ENCODE measurements around the gene SCAMP4. TPM values are rescaled to one million over a fixed set of nuclear protein-coding genes. Genes with fewer than 3 reads are reported as not detected.

Gene SCAMP4
- total and polyA plus RNA-seq, 2 of the 13 experiments (the other 11 are each of a cell fraction or from before 2014, with no cell fraction given) = 10.7 to 13.7 TPM

GRCh38 chr19:1907563-1908363, 2.6 kb downstream of the SCAMP4 start (continued):
- TF ChIP-seq, protein P1, sequence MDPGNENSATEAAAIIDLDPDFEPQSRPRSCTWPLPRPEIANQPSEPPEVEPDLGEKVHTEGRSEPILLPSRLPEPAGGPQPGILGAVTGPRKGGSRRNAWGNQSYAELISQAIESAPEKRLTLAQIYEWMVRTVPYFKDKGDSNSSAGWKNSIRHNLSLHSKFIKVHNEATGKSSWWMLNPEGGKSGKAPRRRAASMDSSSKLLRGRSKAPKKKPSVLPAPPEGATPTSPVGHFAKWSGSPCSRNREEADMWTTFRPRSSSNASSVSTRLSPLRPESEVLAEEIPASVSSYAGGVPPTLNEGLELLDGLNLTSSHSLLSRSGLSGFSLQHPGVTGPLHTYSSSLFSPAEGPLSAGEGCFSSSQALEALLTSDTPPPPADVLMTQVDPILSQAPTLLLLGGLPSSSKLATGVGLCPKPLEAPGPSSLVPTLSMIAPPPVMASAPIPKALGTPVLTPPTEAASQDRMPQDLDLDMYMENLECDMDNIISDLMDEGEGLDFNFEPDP (CRISPR knock-in tag; conservative IDR thresholded peaks at IDR 0.05) = 0 out of 2 replicates have a peak, but pooled peaks have one; percentile 72
- TF ChIP-seq KLF6 (CRISPR knock-in tag; IDR thresholded peaks at IDR 0.05) (no peak), RNF219 (CRISPR knock-in tag; IDR thresholded peaks at IDR 0.05) (no peak)
- TF ChIP-seq, protein P2, sequence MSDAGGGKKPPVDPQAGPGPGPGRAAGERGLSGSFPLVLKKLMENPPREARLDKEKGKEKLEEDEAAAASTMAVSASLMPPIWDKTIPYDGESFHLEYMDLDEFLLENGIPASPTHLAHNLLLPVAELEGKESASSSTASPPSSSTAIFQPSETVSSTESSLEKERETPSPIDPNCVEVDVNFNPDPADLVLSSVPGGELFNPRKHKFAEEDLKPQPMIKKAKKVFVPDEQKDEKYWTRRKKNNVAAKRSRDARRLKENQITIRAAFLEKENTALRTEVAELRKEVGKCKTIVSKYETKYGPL (CRISPR knock-in tag; IDR thresholded peaks at IDR 0.05) = no peak

DNA sequence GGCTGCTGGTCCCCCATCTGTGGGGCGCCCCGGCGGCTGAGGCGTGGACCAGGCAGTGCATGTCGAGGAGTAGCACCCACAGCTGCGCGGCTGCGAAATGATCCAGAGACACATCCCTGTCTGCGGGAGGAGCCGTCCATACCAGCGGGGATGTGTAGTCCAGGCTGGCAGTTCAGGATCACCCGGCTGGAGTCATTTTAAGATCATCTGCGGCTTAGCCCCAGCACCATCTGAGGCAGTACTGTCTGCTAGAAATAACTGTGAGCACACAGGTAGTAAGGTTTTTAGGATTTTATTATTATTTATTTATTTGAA, 3.1 kb downstream of the SCAMP4 start:
- Histone ChIP-seq H2AFZ (ENCODE audit: low read length) (no peak overlapping the region), H3K4me1 (ENCODE audit: insufficient read depth, low read length) (peaks cover 57% of the 10 kb centered on the region), H3K4me3 (replicated peaks in 1 of 3; ENCODE audit: insufficient read depth in 1 of 3, low read depth in 2 of 3, low read length in 3 of 3) (peak overlapping the region; percentile 57 to 82 (median 69)), H3K9me3 (ENCODE audit: low read length) (no peaks in the 10 kb centered on the region), H4K20me1 (ENCODE audit: insufficient read depth, low read length) (peaks cover 6% of the 10 kb centered on the region; the same call in 1 of the 2 replicates), H3K4me2 (ENCODE audit: low read depth, low read length) (peak overlapping the region; percentile 81), H3K27ac (ENCODE audit: extremely low read length, insufficient read depth, low read length) (peak overlapping the region; percentile 58), H3K9ac (ENCODE audit: insufficient read depth, low read depth, low read length) (peak overlapping the region; percentile 70), H3K27me3 (ENCODE audit: control insufficient read depth in 1 of 2, insufficient read depth in 2 of 2, low read length in 2 of 2) (no peaks in the 10 kb centered on the region), H3K36me3 (replicated peaks in 1 of 2; ENCODE audit: control insufficient read depth in 1 of 2, insufficient read depth in 2 of 2, low read length in 2 of 2) (peaks cover 4 to 8% of the 10 kb centered on the region in 2 experiments; a peak in 3 of 5 replicates), H3K79me2 (ENCODE audit: insufficient read depth, low read length) (peaks cover 52% of the 10 kb centered on the region)
- ChIA-PET POLR2A (interaction anchor here (1.2 to 3.5 kb wide), 2 partner anchors 11 to 32 kb away, joined by 3 to 14 read pairs; no protein-coding TSS in a partner anchor), CTCF (ENCODE audit: low intra/inter-chr PET ratio, low total read pairs) (no interaction called here)
- ATAC-seq (peak; percentile 5; the same call in 2 of the 3 replicates), DNase-seq (ENCODE audit: low spot score) (no peak), FAIRE-seq (no peak)
- no TSS peak for BruUV-seq (replicated peaks)
- no CpG with 5 or more reads among the region's 13 CpGs for WGBS (ENCODE audit: low lambda C conversion rate)
- in situ Hi-C loops (cut with HindIII; ENCODE audit: extremely low pct_ligation_motif_present, low pct_unique_long_range_greater_than_20kb) (no loop called here), intact Hi-C loops (cut with micrococcal nuclease; ENCODE audit: unreplicated experiment) (no loop called here)
- TF ChIP-seq SYNCRIP (IDR thresholded peaks at IDR 0.05; ENCODE audit: insufficient read depth, low read depth, low read length) (no peak), ZBTB38 (CRISPR knock-in tag; IDR thresholded peaks at IDR 0.05) (0 out of 2 replicates have a peak, but pooled peaks have one; percentile 6), MED8 (CRISPR knock-in tag; IDR thresholded peaks at IDR 0.05; ENCODE audit: insufficient replicate concordance) (no peak), YEATS2 (CRISPR knock-in tag; IDR thresholded peaks at IDR 0.05; ENCODE audit: borderline replicate concordance) (no peak), NR2F6 (IDR thresholded peaks at IDR 0.05) (no peak), NR2F6 (CRISPR knock-in tag; IDR thresholded peaks at IDR 0.05) (no peak), ZNF30 (CRISPR knock-in tag; IDR thresholded peaks at IDR 0.05) (no peak)
- TF ChIP-seq, protein P3, sequence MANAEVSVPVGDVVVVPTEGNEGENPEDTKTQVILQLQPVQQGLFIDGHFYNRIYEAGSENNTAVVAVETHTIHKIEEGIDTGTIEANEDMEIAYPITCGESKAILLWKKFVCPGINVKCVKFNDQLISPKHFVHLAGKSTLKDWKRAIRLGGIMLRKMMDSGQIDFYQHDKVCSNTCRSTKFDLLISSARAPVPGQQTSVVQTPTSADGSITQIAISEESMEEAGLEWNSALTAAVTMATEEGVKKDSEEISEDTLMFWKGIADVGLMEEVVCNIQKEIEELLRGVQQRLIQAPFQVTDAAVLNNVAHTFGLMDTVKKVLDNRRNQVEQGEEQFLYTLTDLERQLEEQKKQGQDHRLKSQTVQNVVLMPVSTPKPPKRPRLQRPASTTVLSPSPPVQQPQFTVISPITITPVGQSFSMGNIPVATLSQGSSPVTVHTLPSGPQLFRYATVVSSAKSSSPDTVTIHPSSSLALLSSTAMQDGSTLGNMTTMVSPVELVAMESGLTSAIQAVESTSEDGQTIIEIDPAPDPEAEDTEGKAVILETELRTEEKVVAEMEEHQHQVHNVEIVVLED (CRISPR knock-in tag; IDR thresholded peaks at IDR 0.05; ENCODE audit: borderline replicate concordance) = 0 out of 2 replicates have a peak, but pooled peaks have one; percentile 2

Data from HepG2 (cell line).